GM13977 (cell line): ENCODE results near the gene C11orf42.

Experiments used
- DNase-seq: peaks from one replicate; pipeline ENCODE4 v3.0.0; 2012; ENCODE audit warnings: low spot score
- CTCF ChIP-seq: IDR thresholded peaks from 2 replicates; pipeline ENCODE4 v1.5.1; 2012; ENCODE audit warnings: mild to moderate bottlenecking, control low read depth; ENCODE audit not compliant: insufficient read depth; ENCODE audit errors: extremely low read depth, missing control alignments
- in situ Hi-C: fragments of 300-500 bp; cut with MboI; formaldehyde crosslinking; loops from one replicate; pipeline ENCODE4 v1.12.0; 2022; ENCODE audit warnings: low sequenced_read_pairs, low pct_unique_long_range_greater_than_20kb, mixed read lengths, inconsistent platforms; ENCODE audit not compliant: unreplicated experiment

C11orf42 gene

GRCh38 chr11:6205366-6205765 is at the start of gene C11orf42:
C11orf42 (plus strand) TSS chr11:6205557; CDS start chr11:6205616, 59 bp downstream.
- TF ChIP-seq CTCF = no peak
- DNase-seq = no peak
- in situ Hi-C loops = no loop called here

- TF ChIP-seq CTCF = no peak
- in situ Hi-C loops = no loop called here
- DNase-seq = no peak
Measured at GRCh38 chr11:6156628-6157359, 48.6 kb upstream of the C11orf42 start.

GRCh38 chr11:6170226-6170625 is 35.1 kb upstream of the C11orf42 start, which contains the start of gene OR52B2:
OR52B2 (minus strand) TSS chr11:6170326; CDS start chr11:6170326, 0 bp downstream.
- no peak for DNase-seq
- no peak for TF ChIP-seq CTCF
- in situ Hi-C loops = no loop called here

GRCh38 chr11:6175440-6175839 is 29.9 kb upstream of the C11orf42 start:
- in situ Hi-C loops = no loop called here
- no peak for TF ChIP-seq CTCF
- DNase-seq = no peak

- in situ Hi-C loops = no loop called here
- TF ChIP-seq CTCF = no peak
- no peak for DNase-seq
Measured at GRCh38 chr11:6191742-6192141, 13.6 kb upstream of the C11orf42 start.

GRCh38 chr11:6194065-6194581 is 11.2 kb upstream of the C11orf42 start:
- in situ Hi-C loops = no loop called here
- TF ChIP-seq CTCF = no peak
- DNase-seq = no peak
